ENCODE data around the gene SRSF4.

- no peak for TF ChIP-seq CTCF (IDR thresholded peaks at IDR 0.05; ENCODE audit: low read depth, low read length, poor library complexity, severe bottlenecking)
- TF ChIP-seq EZH2phosphoT487 (IDR thresholded peaks at IDR 0.05; ENCODE audit: borderline replicate concordance, low read length), result no peak
These were observed 39.6 kb upstream of the SRSF4 start for GRCh38 chr1:29221296-29221695.
